SK-MEL-5 (cell line): Measurements from ENCODE around the gene FUCA2. TPM values are rescaled to one million over a fixed set of nuclear protein-coding genes. Genes with fewer than 3 reads are reported as not detected.
"Not testable (repeated sequence)": the region's sequence is repeated elsewhere in the genome, so short reads cannot be mapped to it uniquely, and the experiment has no call there.

Source experiments
- DNase-seq: peaks from one replicate; pipeline ENCODE4 v3.0.0-alpha.2; 2016; ENCODE audit warnings: low read depth, low spot score
- in situ Hi-C: cut with HindIII; loops from 2 replicates; pipeline ENCODE4 v1.10.0; 2016; ENCODE audit warnings: low sequenced_read_pairs, high pct_unique_total_duplicates, low pct_unique_long_range_greater_than_20kb
- small RNA-seq, 2 experiments: library from RNA; depleted of rRNA; stranded (forward); fragments of <200 nt; gene quantifications; one replicate each; pipeline ENCODE3, GENCODE V24; 2014
- total RNA-seq: library from RNA; depleted of rRNA; stranded (reverse); fragments of >200 nt; shearing (Covaris generic); gene quantifications from 2 replicates; pipeline ENCODE4 v1.2.3, GENCODE V29; 2014; rRNA removed

Gene FUCA2
- total RNA-seq, 1 experiment from 2014 or later, result 44.7 TPM

DNA sequence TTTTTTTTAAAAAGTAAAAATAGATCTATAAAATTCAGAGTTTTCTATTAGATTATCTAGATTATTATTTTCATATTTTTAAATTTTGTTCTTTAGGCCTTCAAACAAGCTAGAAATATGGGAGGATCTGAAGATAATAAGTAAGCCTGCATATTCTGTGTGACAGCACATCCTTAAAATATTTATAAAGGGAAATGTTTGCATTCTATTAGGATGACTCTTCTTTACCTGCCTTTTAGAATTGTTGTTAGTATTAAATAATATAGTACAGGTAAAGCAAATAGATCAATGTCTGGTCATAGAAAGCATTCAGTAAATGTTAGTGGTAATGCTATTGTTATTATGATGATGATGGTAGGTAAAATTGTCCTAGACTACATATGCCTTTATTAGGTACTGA, 43.5 kb downstream of the FUCA2 start:
- in situ Hi-C loops, result no loop called here
- no peak for DNase-seq

DNA sequence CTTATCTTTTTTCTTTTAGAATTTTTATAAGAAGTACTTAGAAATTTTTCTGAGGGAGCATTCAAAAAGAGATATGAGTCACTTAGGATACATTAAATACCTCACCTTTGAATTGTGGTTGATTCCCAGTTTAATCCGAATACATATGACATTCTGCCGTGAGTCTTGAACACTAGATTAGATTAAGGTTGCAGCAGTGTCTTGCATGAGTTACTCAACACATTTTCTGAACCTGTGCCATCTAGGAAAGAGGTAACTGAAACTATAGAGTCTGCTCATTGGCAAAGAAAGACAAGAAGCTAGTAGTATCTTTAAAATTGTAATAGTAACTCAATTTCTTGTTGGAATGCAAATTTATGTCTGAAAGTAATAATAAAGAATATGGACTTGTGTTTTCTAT, 46.0 kb downstream of the FUCA2 start:
- DNase-seq, result no peak
- in situ Hi-C loops, result no loop called here

DNA sequence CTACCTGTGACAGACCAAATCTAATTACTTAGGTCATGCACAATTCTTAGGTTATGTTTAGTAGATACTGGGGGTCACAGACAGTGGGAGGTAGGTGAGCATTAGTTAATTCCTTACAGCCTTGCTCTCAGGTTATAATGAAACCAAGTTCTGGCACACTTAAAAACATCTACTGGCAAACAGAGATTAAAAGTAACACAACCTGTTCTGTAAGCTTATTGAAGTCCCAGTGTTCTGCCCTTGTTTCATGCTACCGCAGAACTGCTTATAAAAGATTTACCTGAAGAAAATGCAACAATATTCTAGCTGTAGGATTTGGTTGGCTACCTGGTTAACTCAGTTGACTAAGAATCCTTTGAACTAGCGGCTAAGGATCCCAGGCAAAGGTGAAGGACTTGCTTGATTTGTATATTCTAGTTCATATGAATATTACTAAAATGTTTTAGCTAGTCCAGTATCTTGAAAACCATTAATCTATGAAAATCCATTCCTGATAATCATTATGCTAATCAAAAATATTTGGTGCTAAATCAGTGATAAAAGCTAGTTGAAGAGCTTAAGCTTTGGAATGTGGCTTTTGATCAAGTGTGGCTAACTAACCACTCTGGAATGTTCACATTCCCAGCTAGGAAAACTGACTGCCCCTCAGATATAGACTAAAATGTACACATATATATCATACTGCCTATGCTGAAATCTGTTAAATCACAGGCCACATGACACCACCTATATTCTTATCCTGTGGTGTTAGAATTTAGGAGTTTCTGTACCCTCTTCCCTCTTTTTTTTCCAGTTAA, 53.8 kb downstream of the FUCA2 start:
- no peak for DNase-seq
- in situ Hi-C loops, result no loop called here

DNA sequence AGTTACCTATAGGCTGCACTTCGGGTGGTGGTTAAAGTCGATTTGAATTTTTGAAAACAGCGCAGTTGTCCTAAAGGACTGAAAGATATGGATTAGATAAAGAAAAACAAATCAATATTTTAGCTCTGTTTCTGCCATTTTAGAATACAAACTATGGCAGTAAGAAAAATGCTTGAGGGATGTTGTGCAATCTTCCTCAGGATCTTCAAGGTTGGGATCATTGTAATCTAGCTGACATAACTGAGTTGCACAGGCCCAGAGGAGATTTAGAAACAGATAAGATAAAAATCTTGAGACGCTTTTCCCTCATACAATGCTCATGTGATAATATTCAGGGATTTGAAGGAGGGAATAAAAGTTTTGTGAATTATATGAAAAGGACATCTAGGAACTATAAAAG, 60.0 kb downstream of the FUCA2 start:
- in situ Hi-C loops, result no loop called here
- DNase-seq, result no peak

DNA sequence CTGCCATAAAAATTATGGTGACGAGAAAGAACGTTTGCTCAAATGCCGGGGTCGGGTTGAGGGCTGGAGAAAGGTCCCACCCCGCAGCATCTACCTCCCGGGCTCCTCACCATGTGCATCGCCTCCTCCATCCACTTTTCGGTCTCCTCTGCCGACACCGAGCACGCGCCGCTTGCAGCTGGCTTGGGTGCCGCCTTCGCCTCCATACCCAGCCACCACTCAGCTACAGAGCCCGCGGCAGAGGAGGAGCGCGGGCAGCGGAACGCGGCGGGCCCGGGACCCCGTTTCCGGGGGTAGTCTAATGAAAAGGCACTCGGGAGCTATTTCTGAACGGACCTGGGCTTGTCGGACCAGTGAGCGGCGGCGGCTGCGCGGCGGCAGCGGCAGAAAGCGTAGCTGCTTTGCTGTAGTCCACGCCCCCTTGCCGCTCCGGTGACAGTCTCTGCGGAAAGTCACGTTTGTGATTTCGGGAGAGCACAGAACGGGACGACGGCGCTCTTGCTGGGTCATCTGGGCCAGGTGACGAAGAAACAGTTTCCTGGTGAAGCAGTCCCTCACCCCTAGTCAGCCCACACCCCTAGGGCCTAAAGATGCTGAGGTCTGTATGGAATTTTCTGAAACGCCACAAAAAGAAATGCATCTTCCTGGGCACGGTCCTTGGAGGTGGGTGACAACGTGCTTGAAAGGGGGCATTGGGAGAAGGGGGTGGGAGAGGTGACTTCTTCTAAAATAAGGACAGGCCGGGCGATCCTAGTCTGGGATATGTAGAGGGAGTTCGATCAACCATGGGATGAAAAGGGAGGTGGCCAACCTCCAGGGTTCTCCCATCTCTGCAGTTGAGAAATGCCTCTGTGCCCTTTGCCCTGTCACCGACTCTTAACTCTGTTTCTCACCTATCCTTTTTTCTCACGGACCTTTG, 60.8 kb downstream of the FUCA2 start, which contains the start of the genes ADAT2 and PEX3:
Gene ADAT2 (minus strand): TSS at position 243 of the 919 bp plus-strand sequence. CDS start 37 bp downstream, at position 206.
Gene PEX3 (plus strand): TSS at position 353 of the 919 bp plus-strand sequence. CDS start 238 bp downstream, at position 591.
- in situ Hi-C loops, result no loop called here
- peak; percentile 89 for DNase-seq

- DNase-seq, result peak; percentile 37
- in situ Hi-C loops, result no loop called here
These were observed 61.6 kb downstream of the FUCA2 start for GRCh38 chr6:143449714-143450452.

DNA sequence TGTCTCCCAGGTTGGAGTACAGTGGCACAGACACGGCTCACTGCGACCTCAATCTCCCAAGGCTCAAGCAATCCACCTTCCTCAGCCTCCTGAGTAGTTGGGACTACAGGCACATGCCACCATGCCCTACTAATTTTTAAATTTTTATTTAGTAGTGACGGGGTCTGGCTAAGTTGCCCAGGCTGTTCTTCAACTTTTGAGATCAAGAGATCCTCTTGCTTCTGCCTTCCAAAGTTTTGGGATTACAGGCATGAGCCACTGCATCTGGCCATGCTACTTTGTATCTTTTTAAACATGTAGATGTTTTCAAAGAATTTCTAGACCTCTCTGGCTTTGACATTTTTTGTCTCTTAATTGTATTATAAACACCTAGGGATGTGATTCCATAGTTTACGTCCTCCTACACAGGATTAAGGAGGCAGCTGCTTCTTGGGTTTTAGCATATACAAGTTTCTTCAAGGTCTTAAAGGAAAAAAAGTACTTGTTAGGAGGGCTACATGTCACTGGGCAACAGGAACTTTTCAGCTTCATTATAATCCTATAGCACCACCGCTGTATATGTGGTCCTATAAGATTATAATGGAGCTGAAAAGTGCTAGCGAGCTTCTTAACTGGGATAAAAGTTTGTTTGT, 62.3 kb downstream of the FUCA2 start:
- no peak for DNase-seq
- in situ Hi-C loops, result no loop called here

DNA sequence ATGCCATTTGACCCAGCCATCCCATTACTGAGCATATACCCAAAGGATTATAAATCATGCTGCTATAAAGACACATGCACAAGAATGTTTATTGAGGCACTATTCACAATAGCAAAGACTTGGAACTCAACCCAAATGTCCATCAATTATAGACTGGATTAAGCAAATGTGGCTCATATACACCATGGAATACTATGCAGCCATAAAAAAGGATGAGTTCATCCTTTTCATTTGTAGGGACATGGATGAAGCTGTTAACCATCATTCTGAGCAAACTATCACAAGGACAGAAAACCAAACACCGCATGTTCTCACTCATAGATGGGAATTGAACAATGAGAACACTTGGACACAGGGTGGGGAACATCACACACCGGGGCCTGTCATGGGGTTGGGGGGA, 63.7 kb downstream of the FUCA2 start:
- in situ Hi-C loops, DNase-seq: not testable (repeated sequence)

Small RNAs within 50 kb of the gene (small RNA-seq; reads per million reads assigned to genes)
- 0.02 to 0.53 reads per million in 2 experiments for gene RNA5SP221

Other genes starting within 250 kb of the FUCA2 start
- gene ADAT2, start 61.0 kb downstream of the FUCA2 start, total RNA-seq, result 7.0 and 11.2 TPM in 2 replicates
- 13.0 and 17.5 TPM in 2 replicates for gene PEX3, start 60.9 kb downstream of the FUCA2 start, total RNA-seq
- 9.9 and 14.7 TPM in 2 replicates for gene PHACTR2, start 166.2 kb upstream of the FUCA2 start, total RNA-seq